PC-9 (cell line): Measurements from ENCODE around the gene CDC5L.

Experiments used
- CTCF ChIP-seq: fragments of 200-600 bp; sonication (generic); conservative IDR thresholded peaks from 2 replicates; pipeline ENCODE4 v1.6.1; 2017; ENCODE audit warnings: mixed run types, antibody characterized with exemption, mild to moderate bottlenecking, moderate library complexity
- EZH2 ChIP-seq: fragments of 200-600 bp; sonication (generic); IDR thresholded peaks from 2 replicates; pipeline ENCODE4 v1.8.0; 2017; ENCODE audit warnings: antibody characterized with exemption, low read depth

GRCh38 chr6:44472250-44472945 lies 84.9 kb downstream of the CDC5L start:
- TF ChIP-seq CTCF, result no peak
- no peak for TF ChIP-seq EZH2
